H1 (cell line): ENCODE data around the gene ABHD2. TPM values are rescaled to one million over a fixed set of nuclear protein-coding genes. Genes with fewer than 3 reads are reported as not detected.

Experiments
- CTCF ChIA-PET: fragments of 300-600 bp; sonication (Branson Sonifier 250); formaldehyde crosslinking; loops from one replicate; lab custom pipeline; 2021; ENCODE audit not compliant: partially characterized antibody; lab: Charles Lee
- POLR2A ChIA-PET: fragments of 300-600 bp; sonication (Branson Sonifier 250); formaldehyde crosslinking; loops from one replicate; lab custom pipeline; 2021; ENCODE audit warnings: inconsistent platforms; ENCODE audit not compliant: partially characterized antibody; lab: Charles Lee
- DNase-seq, 2 experiments: peaks; one replicate each; pipeline versions ENCODE4 v3.0.0 to v3.0.0-alpha.2; 2010 to 2022; ENCODE audit warnings: low spot score in 2 of 2, low read depth in 1 of 2, mixed read lengths in 1 of 2
- FAIRE-seq: peaks from 2 replicates; lab custom pipeline; 2011; peaks lifted over from hg19 to GRCh38; lab: Jason Lieb, UNC
- H2AFZ ChIP-seq: 2 replicates; pipeline ENCODE4 v1.8.1; 2012; ENCODE audit warnings: low read length, inconsistent platforms
- H2AK5ac ChIP-seq: 2 replicates; pipeline ENCODE4 v1.6.1; 2013; ENCODE audit warnings: low read depth, low read length
- H2BK120ac ChIP-seq: replicated peaks from 2 replicates; pipeline ENCODE3; 2013; ENCODE audit warnings: low read depth, low read length, inconsistent platforms
- H2BK12ac ChIP-seq: 2 replicates; pipeline ENCODE4 v1.6.1; 2013; ENCODE audit warnings: low read depth, low read length
- H2BK15ac ChIP-seq: 2 replicates; pipeline ENCODE4 v1.6.1; 2013; ENCODE audit warnings: low read length
- H2BK20ac ChIP-seq: 2 replicates; pipeline ENCODE4 v1.6.1; 2013; ENCODE audit warnings: low read length
- H2BK5ac ChIP-seq: 2 replicates; pipeline ENCODE4 v1.6.1; 2013; ENCODE audit warnings: low read depth, low read length
- H3K14ac ChIP-seq: 2 replicates; pipeline ENCODE4 v1.6.1; 2013; ENCODE audit warnings: inconsistent platforms; ENCODE audit not compliant: insufficient read length
- H3K18ac ChIP-seq: 2 replicates; pipeline ENCODE4 v1.6.1; 2013; ENCODE audit warnings: low read length; ENCODE audit errors: extremely low read depth
- H3K23ac ChIP-seq: 2 replicates; pipeline ENCODE4 v1.6.1; 2013; ENCODE audit warnings: inconsistent platforms; ENCODE audit not compliant: insufficient read length
- H3K23me2 ChIP-seq: 2 replicates; pipeline ENCODE4 v1.6.1; 2013; ENCODE audit warnings: low read depth, low read length
- H3K27ac ChIP-seq: 2 replicates; pipeline ENCODE4 v1.6.1; 2011; ENCODE audit warnings: low read depth, low read length, inconsistent platforms
- H3K27me3 ChIP-seq, 4 experiments: replicated peaks in 1 of 4; 1 replicate in 1 of 4; 2 replicates in 3 of 4; pipeline versions ENCODE4 v1.6.1 to v1.8.1; 2011 to 2013; ENCODE audit warnings: low read length in 3 of 4, mild to moderate bottlenecking in 3 of 4, inconsistent platforms in 2 of 4, mixed read lengths in 2 of 4, moderate library complexity in 1 of 4; ENCODE audit not compliant: control insufficient read depth in 3 of 4, insufficient read depth in 3 of 4; ENCODE audit errors: extremely low read depth in 1 of 4
- H3K36me3 ChIP-seq, 4 experiments: 2 replicates each; pipeline versions ENCODE4 v1.6.1 to v1.8.1; 2011 to 2013; ENCODE audit warnings: mild to moderate bottlenecking in 4 of 4, low read length in 3 of 4, moderate library complexity in 2 of 4, control low read depth in 1 of 4, inconsistent platforms in 1 of 4; ENCODE audit not compliant: insufficient read depth in 4 of 4, control insufficient read depth in 2 of 4
- H3K4ac ChIP-seq: replicated peaks from 2 replicates; pipeline ENCODE3; 2013; ENCODE audit warnings: low read length, low read depth, mixed read lengths, inconsistent platforms; ENCODE audit not compliant: insufficient read length
- H3K4me1 ChIP-seq, 4 experiments: replicated peaks in 1 of 4; 1 replicate in 1 of 4; 2 replicates in 3 of 4; pipeline versions ENCODE4 v1.6.1 to v1.8.1; 2011 to 2013; ENCODE audit warnings: low read length in 3 of 4, inconsistent platforms in 2 of 4, mixed read lengths in 1 of 4; ENCODE audit not compliant: insufficient read depth in 4 of 4, control insufficient read depth in 3 of 4
- H3K4me2 ChIP-seq, 2 experiments: 2 replicates each; pipeline versions ENCODE4 v1.6.1 to v1.8.1; 2011 to 2013; ENCODE audit warnings: low read depth in 2 of 2, low read length in 2 of 2, control low read depth in 1 of 2, inconsistent platforms in 1 of 2, mild to moderate bottlenecking in 1 of 2; ENCODE audit not compliant: insufficient read depth in 1 of 2
- H3K4me3 ChIP-seq, 4 experiments: fragments of 200-600, 300-600 bp in 1 of 4; sonication (generic), shearing (Covaris generic), sonication (Bioruptor Twin) in 1 of 4; 2 replicates each; pipeline versions ENCODE4 v1.5.1 to v1.8.1; 2011 to 2016; ENCODE audit warnings: low read length in 4 of 4, low read depth in 3 of 4, control low read depth in 2 of 4, inconsistent platforms in 2 of 4, mild to moderate bottlenecking in 2 of 4, mixed read lengths in 1 of 4, moderate library complexity in 1 of 4; ENCODE audit not compliant: insufficient read depth in 2 of 4; ENCODE audit errors: extremely low read depth in 1 of 4
- H3K56ac ChIP-seq: replicated peaks from 2 replicates; pipeline ENCODE3; 2013; ENCODE audit warnings: low read depth, mild to moderate bottlenecking, mixed read lengths, low read length, inconsistent platforms; ENCODE audit not compliant: insufficient read length
- H3K79me1 ChIP-seq: 2 replicates; pipeline ENCODE4 v1.6.1; 2013; ENCODE audit warnings: low read depth, low read length, control low read depth
- H3K79me2 ChIP-seq, 2 experiments: 2 replicates each; pipeline versions ENCODE4 v1.6.1 to v1.8.1; 2012 to 2013; ENCODE audit warnings: low read length in 2 of 2, mild to moderate bottlenecking in 2 of 2, inconsistent platforms in 1 of 2; ENCODE audit not compliant: insufficient read depth in 2 of 2, control insufficient read depth in 1 of 2
- H3K9ac ChIP-seq, 4 experiments: replicated peaks in 1 of 4; 1 replicate in 1 of 4; 2 replicates in 3 of 4; pipeline versions ENCODE4 v1.6.1 to v1.8.1; 2011 to 2013; ENCODE audit warnings: low read depth in 3 of 4, low read length in 3 of 4, control low read depth in 2 of 4, mild to moderate bottlenecking in 2 of 4, moderate library complexity in 2 of 4, inconsistent platforms in 1 of 4; ENCODE audit errors: extremely low read depth in 1 of 4
- H3K9me3 ChIP-seq, 2 experiments: 2 replicates each; pipeline versions ENCODE4 v1.6.1 to v1.8.1; 2012 to 2013; ENCODE audit warnings: mild to moderate bottlenecking in 2 of 2, moderate library complexity in 2 of 2, control low read depth in 1 of 2, inconsistent platforms in 1 of 2, low read depth in 1 of 2, low read length in 1 of 2, mixed read lengths in 1 of 2; ENCODE audit not compliant: insufficient read depth in 2 of 2
- H4K20me1 ChIP-seq, 2 experiments: replicated peaks in 1 of 2; 2 replicates each; pipeline versions ENCODE3 to v1.8.1; 2011 to 2013; ENCODE audit warnings: inconsistent platforms in 2 of 2, low read length in 2 of 2, mild to moderate bottlenecking in 1 of 2; ENCODE audit not compliant: insufficient read depth in 2 of 2, control insufficient read depth in 1 of 2
- H4K5ac ChIP-seq: 2 replicates; pipeline ENCODE4 v1.6.1; 2013; ENCODE audit warnings: low read length, low read depth, mixed read lengths, inconsistent platforms; ENCODE audit not compliant: insufficient read length
- H4K8ac ChIP-seq: 2 replicates; pipeline ENCODE4 v1.8.0; 2013; ENCODE audit warnings: mild to moderate bottlenecking, moderate library complexity, low read length, inconsistent platforms; ENCODE audit not compliant: insufficient read depth; ENCODE audit errors: extremely low read depth
- H4K91ac ChIP-seq: replicated peaks from 2 replicates; pipeline ENCODE3; 2013; ENCODE audit warnings: low read length, mixed read lengths, inconsistent platforms; ENCODE audit not compliant: insufficient read length
- BCL11A ChIP-seq, 2 experiments: IDR thresholded peaks; one replicate each; pipeline ENCODE4 v1.6.1; 2011; ENCODE audit warnings: low read depth in 2 of 2, low read length in 2 of 2, mild to moderate bottlenecking in 2 of 2
- TAF1 ChIP-seq: IDR thresholded peaks from 2 replicates; pipeline ENCODE4 v1.6.1; 2011; ENCODE audit warnings: mild to moderate bottlenecking, low read depth, low read length
- WGBS, 2 experiments: shearing (Covaris generic) in 1 of 2; methylation state at CpG; one replicate each; pipeline versions ENCODE4 v1.1.6 to v1.1.7; 2013 to 2015; ENCODE audit warnings: low lambda C conversion rate in 2 of 2, mixed read lengths in 2 of 2, inconsistent platforms in 1 of 2, low coverage in 1 of 2, missing lambda C conversion rate in 1 of 2; ENCODE audit not compliant: insufficient replicate concordance in 2 of 2, insufficient coverage in 1 of 2, insufficient read length in 1 of 2; ENCODE audit errors: extremely low coverage in 1 of 2, missing lambda C conversion rate in 1 of 2; 5-methylcytosine and 5-hydroxymethylcytosine counted together
- polyA plus RNA-seq, 7 experiments: library from polyadenylated mRNA; depleted of rRNA in 3 of 7; stranded (reverse) in 5 of 7; unstranded in 2 of 7; fragments of >200 nt in 5 of 7; fragments of 200-250 nt in 2 of 7; gene quantifications; 1 replicate in 5 of 7; 2 replicates in 1 of 7; 4 replicates in 1 of 7; pipeline versions ENCODE4 v1.2.1 to v1.2.3, GENCODE V29; 2011 to 2013; ENCODE audit warnings: missing spikeins in 2 of 7, mixed read lengths in 2 of 7
- total RNA-seq: library from RNA; stranded (reverse); fragmentation: NEBNext Ultra II Directional; extraction: Animal tissue kit (Norgen Biotek cat#: 25700); gene quantifications from 2 replicates; pipeline ENCODE4 v1.2.1, GENCODE V29; 2021

The ABHD2 gene
- total and polyA plus RNA-seq, 2 of the 8 experiments (the other 6 are each of a cell fraction or from before 2014, with no cell fraction given): 9.1 to 23.7 TPM

DNA sequence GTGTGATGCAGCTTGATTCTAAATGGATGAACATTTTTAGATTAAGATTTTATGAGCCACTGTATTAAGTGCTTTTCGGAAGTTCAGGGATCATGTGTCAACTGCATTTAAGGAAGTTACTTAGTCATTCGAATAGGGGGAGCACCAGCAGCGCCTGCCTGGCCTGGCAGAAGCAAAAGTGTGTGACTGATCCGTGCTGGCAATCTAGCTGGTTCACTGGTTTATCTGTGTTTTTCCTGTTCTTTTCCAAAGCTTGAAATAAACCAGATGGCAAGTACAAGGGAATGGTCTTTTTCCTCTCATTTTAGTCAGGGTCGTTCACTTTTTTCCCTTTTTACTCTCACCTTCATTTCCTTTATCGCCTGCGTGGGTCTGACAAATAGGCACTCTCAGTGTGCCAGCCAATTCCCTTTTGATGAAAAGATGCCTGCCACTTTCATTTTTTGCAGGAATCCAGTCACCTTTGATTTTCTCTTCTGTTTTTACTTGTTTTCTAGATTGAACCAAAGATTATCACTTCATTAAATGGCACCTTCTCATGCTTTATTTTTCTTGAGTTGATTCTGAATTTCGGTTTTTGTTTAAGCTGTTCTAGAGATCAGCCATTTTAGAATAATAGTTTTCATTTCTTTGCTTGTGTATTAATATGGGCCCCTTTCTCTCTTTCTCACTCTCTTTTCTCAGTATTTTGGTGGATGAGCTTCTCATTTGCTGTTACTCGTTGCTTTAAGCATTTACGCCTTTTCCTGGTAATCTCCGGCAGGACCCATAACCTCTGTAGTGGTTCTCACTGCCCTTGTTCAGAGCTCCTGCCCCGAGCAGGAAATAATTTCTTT, 2.8 kb downstream of the ABHD2 start:
- H3K18ac ChIP-seq: no peak overlapping the region
- H2AK5ac ChIP-seq: no peak overlapping the region
- peak overlapping the region in 1 of 2 experiments; percentile 36; a peak in 1 of 4 replicates for H3K4me2 ChIP-seq
- FAIRE-seq (no peak), DNase-seq (no peak)
- no peak overlapping the region for H2BK12ac ChIP-seq
- H3K27ac ChIP-seq: no peak overlapping the region
- H4K5ac ChIP-seq: no peak overlapping the region
- H3K79me2 ChIP-seq: peaks cover 0 to 8% of the 10 kb centered on the region in 2 experiments; a peak in 3 of 4 replicates
- 0 out of 2 replicates have a peak overlapping the region, but pooled peaks have one; percentile 16 for H2AFZ ChIP-seq
- peak overlapping the region in 1 of 4 experiments; percentile 9; a peak in 1 of 7 replicates for H3K9ac ChIP-seq
- no peaks in the 10 kb centered on the region for H4K20me1 ChIP-seq
- 70% methylated on average over 12 of the region's 12 CpGs; no CpG with 5 or more reads in 1 of the 2 experiments for WGBS, 2 experiments
- H4K91ac ChIP-seq: no peak overlapping the region
- no peak overlapping the region for H2BK5ac ChIP-seq
- peak overlapping the region in 1 of 4 experiments; percentile 13; a peak in 1 of 8 replicates for H3K4me3 ChIP-seq
- H3K4ac ChIP-seq: no peak overlapping the region
- H3K79me1 ChIP-seq: no peaks in the 10 kb centered on the region; the same call in 1 of the 2 replicates
- TF ChIP-seq BCL11A (IDR thresholded peaks at IDR 0.05; ENCODE audit: low read depth in 2 of 2, low read length in 2 of 2) (no peak), TAF1 (no peak)
- H3K23me2 ChIP-seq: no peaks in the 10 kb centered on the region; the same call in 1 of the 2 replicates
- ChIA-PET POLR2A (interaction anchor here (1.1 to 2.5 kb wide), 3 partner anchors 8 to 12 kb away, joined by 3 to 6 read pairs (median 4); no protein-coding TSS in a partner anchor), CTCF (interaction anchor here (1.0 to 6.0 kb wide), 13 partner anchors 8 to 87 kb away, joined by 3 to 40 read pairs (median 4); no protein-coding TSS in a partner anchor)
- no peaks in the 10 kb centered on the region for H3K9me3 ChIP-seq
- no peak overlapping the region for H3K23ac ChIP-seq
- no peaks in the 10 kb centered on the region; a peak in 1 of 8 replicates for H3K36me3 ChIP-seq
- no peak overlapping the region for H2BK120ac ChIP-seq
- no peak overlapping the region for H3K56ac ChIP-seq
- no peak overlapping the region for H2BK20ac ChIP-seq
- H3K14ac ChIP-seq: no peak overlapping the region
- H4K8ac ChIP-seq: no peak overlapping the region
- H3K4me1 ChIP-seq: peaks cover 8 to 20% (median 14%) of the 10 kb centered on the region in 4 experiments
- no peak overlapping the region for H2BK15ac ChIP-seq
- H3K27me3 ChIP-seq: no peaks in the 10 kb centered on the region
